GM23338 (cell line): ENCODE results near the gene TERT.

Experiments
- CREB1 ChIP-seq: fragments of 250-450 bp; sonication (Bioruptor Pico); IDR thresholded peaks from 2 replicates; pipeline ENCODE4 v1.5.0; 2020; ENCODE audit warnings: low read depth, mild to moderate bottlenecking, moderate library complexity
- ETS1 ChIP-seq: IDR thresholded peaks from 2 replicates; pipeline ENCODE4 v1.6.1; 2016; ENCODE audit warnings: antibody characterized with exemption
- EZH2 ChIP-seq: fragments of 200-600 bp; sonication (generic); IDR thresholded peaks from one replicate; pipeline ENCODE4 v1.8.0; 2017; ENCODE audit warnings: antibody characterized with exemption, mild to moderate bottlenecking, low read depth; ENCODE audit not compliant: unreplicated experiment
- EZH2phosphoT487 ChIP-seq: fragments of 200-600 bp; sonication (generic); IDR thresholded peaks from one replicate; pipeline ENCODE4 v1.8.1; 2018; ENCODE audit warnings: antibody characterized with exemption; ENCODE audit not compliant: unreplicated experiment
- POLR2AphosphoS5 ChIP-seq: IDR thresholded peaks from 2 replicates; pipeline ENCODE4 v1.6.1; 2016; ENCODE audit warnings: antibody characterized with exemption, low read depth
- REST ChIP-seq: IDR thresholded peaks from one replicate; pipeline ENCODE4 v1.6.1; 2018; ENCODE audit warnings: antibody characterized with exemption; ENCODE audit not compliant: unreplicated experiment
- ZNF331 ChIP-seq: fragments of 250-450 bp; sonication (Bioruptor Pico); IDR thresholded peaks from 2 replicates; pipeline ENCODE4 v1.5.0; 2020; ENCODE audit warnings: low read depth, mild to moderate bottlenecking, moderate library complexity
- TF ChIP-seq, protein P1 (sequence below), 2 experiments: fragments of 200-600 bp in 1 of 2; sonication (generic) in 1 of 2; conservative IDR thresholded peaks; 2 replicates each; pipeline versions ENCODE4 v1.5.1 to v1.6.1; 2016 to 2017; ENCODE audit warnings: antibody characterized with exemption in 2 of 2, low read depth in 2 of 2, mild to moderate bottlenecking in 2 of 2, moderate library complexity in 1 of 2

GRCh38 chr5:1294206-1294834 lies 548 bp downstream of the TERT start:
- TF ChIP-seq, protein P1, sequence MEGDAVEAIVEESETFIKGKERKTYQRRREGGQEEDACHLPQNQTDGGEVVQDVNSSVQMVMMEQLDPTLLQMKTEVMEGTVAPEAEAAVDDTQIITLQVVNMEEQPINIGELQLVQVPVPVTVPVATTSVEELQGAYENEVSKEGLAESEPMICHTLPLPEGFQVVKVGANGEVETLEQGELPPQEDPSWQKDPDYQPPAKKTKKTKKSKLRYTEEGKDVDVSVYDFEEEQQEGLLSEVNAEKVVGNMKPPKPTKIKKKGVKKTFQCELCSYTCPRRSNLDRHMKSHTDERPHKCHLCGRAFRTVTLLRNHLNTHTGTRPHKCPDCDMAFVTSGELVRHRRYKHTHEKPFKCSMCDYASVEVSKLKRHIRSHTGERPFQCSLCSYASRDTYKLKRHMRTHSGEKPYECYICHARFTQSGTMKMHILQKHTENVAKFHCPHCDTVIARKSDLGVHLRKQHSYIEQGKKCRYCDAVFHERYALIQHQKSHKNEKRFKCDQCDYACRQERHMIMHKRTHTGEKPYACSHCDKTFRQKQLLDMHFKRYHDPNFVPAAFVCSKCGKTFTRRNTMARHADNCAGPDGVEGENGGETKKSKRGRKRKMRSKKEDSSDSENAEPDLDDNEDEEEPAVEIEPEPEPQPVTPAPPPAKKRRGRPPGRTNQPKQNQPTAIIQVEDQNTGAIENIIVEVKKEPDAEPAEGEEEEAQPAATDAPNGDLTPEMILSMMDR (conservative IDR thresholded peaks at IDR 0.05; ENCODE audit: low read depth in 2 of 2): no peak
- TF ChIP-seq POLR2AphosphoS5 (no peak), EZH2 (no peak), CREB1 (CRISPR knock-in tag) (no peak), REST (no peak), EZH2phosphoT487 (no peak), ZNF331 (CRISPR knock-in tag) (no peak), ETS1 (no peak)
